MM.1S (cell line): ENCODE measurements around the gene WDR88.
"Not testable (repeated sequence)": the region's sequence is repeated elsewhere in the genome, so short reads cannot be mapped to it uniquely, and the experiment has no call there.

Source experiments
- DNase-seq: peaks from one replicate; pipeline ENCODE4 v3.0.0-alpha.2; 2015
- H2AFZ ChIP-seq: fragments of 300-600 bp; sonication (generic); 2 replicates; pipeline ENCODE4 v1.6.0; 2016; ENCODE audit warnings: antibody characterized with exemption, low read length
- H3F3A ChIP-seq: fragments of 300-600 bp; sonication (generic); 2 replicates; pipeline ENCODE4 v1.6.1; 2016; ENCODE audit warnings: mild to moderate bottlenecking, antibody characterized with exemption, low read length, moderate library complexity, mixed read lengths; ENCODE audit not compliant: insufficient read depth
- H3K27ac ChIP-seq: fragments of 300-600 bp; sonication (generic); 2 replicates; pipeline ENCODE4 v1.5.1; 2016; ENCODE audit warnings: mild to moderate bottlenecking, low read length
- H3K27me3 ChIP-seq: fragments of 300-600 bp; sonication (generic); replicated peaks from 2 replicates; pipeline ENCODE4 v1.6.0; 2016; ENCODE audit warnings: low read length; ENCODE audit not compliant: insufficient read depth
- H3K36me3 ChIP-seq: fragments of 300-600 bp; sonication (generic); replicated peaks from 2 replicates; pipeline ENCODE4 v1.6.1; 2016; ENCODE audit warnings: mild to moderate bottlenecking, low read length, mixed read lengths; ENCODE audit not compliant: insufficient read depth
- H3K4me1 ChIP-seq: fragments of 300-600 bp; sonication (generic); 2 replicates; pipeline ENCODE4 v1.6.1; 2016; ENCODE audit warnings: low read length, mixed read lengths
- H3K4me2 ChIP-seq: fragments of 300-600 bp; sonication (generic); 2 replicates; pipeline ENCODE4 v1.6.0; 2016; ENCODE audit warnings: low read depth, low read length
- H3K4me3 ChIP-seq: fragments of 300-600 bp; sonication (generic); 2 replicates; pipeline ENCODE4 v1.5.1; 2016; ENCODE audit warnings: low read length, mixed read lengths
- H3K79me2 ChIP-seq: fragments of 300-600 bp; sonication (generic); 2 replicates; pipeline ENCODE4 v1.6.1; 2016; ENCODE audit warnings: mixed run types, low read length, mixed read lengths
- H3K9ac ChIP-seq: fragments of 300-600 bp; sonication (generic); 2 replicates; pipeline ENCODE4 v1.6.1; 2016; ENCODE audit warnings: low read length, mixed read lengths
- H3K9me2 ChIP-seq: fragments of 300-600 bp; sonication (generic); replicated peaks from 2 replicates; pipeline ENCODE4 v1.6.1; 2016; ENCODE audit warnings: mild to moderate bottlenecking, low read length, mixed read lengths; ENCODE audit not compliant: insufficient read depth
- H3K9me3 ChIP-seq: fragments of 300-600 bp; sonication (generic); replicated peaks from 2 replicates; pipeline ENCODE4 v1.6.1; 2016; ENCODE audit warnings: mild to moderate bottlenecking, low read length, mixed read lengths; ENCODE audit not compliant: insufficient read depth
- H4K20me1 ChIP-seq: fragments of 300-600 bp; sonication (generic); 2 replicates; pipeline ENCODE4 v1.6.1; 2016; ENCODE audit warnings: mild to moderate bottlenecking, low read length, moderate library complexity, mixed read lengths; ENCODE audit not compliant: insufficient read depth
- CTCF ChIP-seq: fragments of 300-600 bp; sonication (generic); IDR thresholded peaks from 2 replicates; pipeline ENCODE4 v1.5.1; 2016; ENCODE audit warnings: antibody characterized with exemption, low read length, mixed read lengths
- EZH2 ChIP-seq: fragments of 300-600 bp; sonication (generic); optimal IDR thresholded peaks from 2 replicates; pipeline ENCODE3; 2017; ENCODE audit warnings: low read depth, mild to moderate bottlenecking, antibody characterized with exemption, low read length, mixed read lengths
- EZH2phosphoT487 ChIP-seq: fragments of 300-600 bp; sonication (generic); IDR thresholded peaks from 2 replicates; pipeline ENCODE4 v1.6.1; 2018; ENCODE audit warnings: antibody characterized with exemption, low read length

WDR88 gene

DNA sequence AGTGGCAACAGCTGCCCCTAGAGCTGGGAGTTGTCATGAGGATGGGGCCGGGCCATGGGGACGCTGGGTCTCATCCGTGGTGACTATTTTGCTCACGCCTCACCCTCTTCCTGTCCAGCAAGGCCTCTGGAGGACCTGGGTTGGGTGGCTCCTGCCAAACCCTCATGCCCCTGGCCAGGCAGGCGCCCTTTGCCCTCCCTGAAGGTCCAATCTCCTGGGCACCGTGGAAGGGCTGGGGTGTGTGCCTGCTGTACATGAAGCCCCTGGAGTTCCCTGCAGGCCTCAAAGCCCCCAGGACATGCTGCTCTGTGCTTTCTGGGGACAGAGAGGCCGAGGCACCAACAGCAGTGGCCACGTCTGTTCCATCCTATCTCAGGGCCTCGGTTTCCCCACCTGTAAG, 76.0 kb downstream of the WDR88 start:
- Histone ChIP-seq H3K9me3 (no peaks in the 10 kb centered on the region), H3K27me3 (peaks cover 35% of the 10 kb centered on the region), H3K4me2 (no peak overlapping the region), H3K9ac (no peak overlapping the region), H3K9me2 (no peaks in the 10 kb centered on the region), H3K79me2 (no peaks in the 10 kb centered on the region), H4K20me1 (no peaks in the 10 kb centered on the region), H3K4me1 (no peaks in the 10 kb centered on the region), H3K36me3 (no peaks in the 10 kb centered on the region), H3K4me3 (no peak overlapping the region), H3K27ac (no peak overlapping the region), H2AFZ (no peak overlapping the region), H3F3A (no peaks in the 10 kb centered on the region)
- TF ChIP-seq CTCF (no peak), EZH2phosphoT487 (no peak), EZH2 (no peak)
- no peak for DNase-seq

DNA sequence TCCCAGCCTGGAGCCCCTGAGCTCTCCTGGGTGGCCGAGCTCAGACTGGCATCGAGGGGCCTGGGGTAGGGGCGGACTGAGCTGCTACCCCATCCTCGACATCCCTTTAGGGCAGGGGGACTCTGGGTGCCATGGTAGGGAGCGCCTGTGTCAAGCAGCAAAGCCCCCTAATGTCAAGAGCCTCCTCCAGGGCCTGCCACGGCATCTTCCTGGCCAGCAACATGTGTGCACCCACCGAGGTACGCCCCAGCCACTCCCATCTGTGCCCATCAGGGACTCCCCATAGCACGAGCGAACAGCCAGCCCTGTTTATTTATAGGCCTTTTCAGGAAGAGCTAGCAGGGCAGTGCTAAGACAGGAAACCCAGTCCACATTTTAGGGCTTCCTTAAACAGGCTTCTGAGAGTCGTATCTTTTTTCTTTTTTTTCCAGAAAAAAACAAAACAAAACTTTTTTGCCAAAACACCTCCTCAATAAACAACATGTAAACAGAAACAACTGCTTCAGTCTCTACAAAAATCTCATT, 76.5 kb downstream of the WDR88 start:
- H3K27me3 ChIP-seq = peaks cover 38% of the 10 kb centered on the region
- H3K9ac ChIP-seq = no peak overlapping the region
- no peak overlapping the region for H3K4me3 ChIP-seq
- H3K36me3 ChIP-seq = no peaks in the 10 kb centered on the region
- no peaks in the 10 kb centered on the region for H3K9me3 ChIP-seq
- no peaks in the 10 kb centered on the region for H4K20me1 ChIP-seq
- DNase-seq = no peak
- no peak overlapping the region for H2AFZ ChIP-seq
- TF ChIP-seq EZH2phosphoT487 (no peak), CTCF (no peak), EZH2 (no peak)
- no peaks in the 10 kb centered on the region for H3K4me1 ChIP-seq
- H3K4me2 ChIP-seq = no peak overlapping the region
- no peaks in the 10 kb centered on the region for H3F3A ChIP-seq
- no peaks in the 10 kb centered on the region for H3K9me2 ChIP-seq
- no peak overlapping the region for H3K27ac ChIP-seq
- H3K79me2 ChIP-seq = no peaks in the 10 kb centered on the region

- Histone ChIP-seq H3K4me2 (no peak overlapping the region), H3K27me3 (peaks cover 46% of the 10 kb centered on the region), H3K27ac (no peak overlapping the region), H4K20me1 (no peaks in the 10 kb centered on the region), H3K9ac (no peak overlapping the region), H3K4me3 (no peak overlapping the region), H3K79me2 (no peaks in the 10 kb centered on the region), H3K9me3 (no peaks in the 10 kb centered on the region), H3K9me2 (no peaks in the 10 kb centered on the region), H2AFZ (no peak overlapping the region), H3K36me3 (no peaks in the 10 kb centered on the region), H3K4me1 (no peaks in the 10 kb centered on the region), H3F3A (no peaks in the 10 kb centered on the region)
- no peak for DNase-seq
- TF ChIP-seq CTCF (no peak), EZH2 (no peak), EZH2phosphoT487 (no peak)
Measured at GRCh38 chr19:33208904-33209849, 77.3 kb downstream of the WDR88 start.

DNA sequence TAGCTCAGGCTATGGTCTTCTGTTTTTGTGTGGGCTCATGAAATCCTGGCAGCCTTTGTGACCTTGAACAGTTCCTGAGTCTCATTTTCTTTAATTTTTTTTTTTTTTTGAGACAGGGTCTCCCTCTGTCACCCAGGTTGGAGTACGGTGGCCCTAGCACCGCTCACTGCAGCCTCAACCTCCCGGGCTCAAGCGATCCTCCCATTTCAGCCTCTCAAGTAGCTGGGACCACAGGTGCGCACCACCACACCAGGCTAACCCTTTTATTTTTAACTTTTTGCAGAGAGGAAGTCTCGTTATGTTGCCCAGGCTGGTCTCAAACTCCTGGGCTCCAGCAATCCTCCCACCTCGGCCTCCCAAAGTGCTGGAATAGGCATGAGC, 77.9 kb downstream of the WDR88 start:
- H3K4me1 ChIP-seq, H3K79me2 ChIP-seq, H3K36me3 ChIP-seq, H3K4me3 ChIP-seq, H3K27ac ChIP-seq, H3K4me2 ChIP-seq, DNase-seq, H3F3A ChIP-seq, H4K20me1 ChIP-seq, H3K9me2 ChIP-seq, H3K9me3 ChIP-seq, H3K9ac ChIP-seq, H2AFZ ChIP-seq: not testable (repeated sequence)
- peaks cover 52% of the 10 kb centered on the region for H3K27me3 ChIP-seq
